Measurements from ENCODE around the gene TAMM41.

DNA sequence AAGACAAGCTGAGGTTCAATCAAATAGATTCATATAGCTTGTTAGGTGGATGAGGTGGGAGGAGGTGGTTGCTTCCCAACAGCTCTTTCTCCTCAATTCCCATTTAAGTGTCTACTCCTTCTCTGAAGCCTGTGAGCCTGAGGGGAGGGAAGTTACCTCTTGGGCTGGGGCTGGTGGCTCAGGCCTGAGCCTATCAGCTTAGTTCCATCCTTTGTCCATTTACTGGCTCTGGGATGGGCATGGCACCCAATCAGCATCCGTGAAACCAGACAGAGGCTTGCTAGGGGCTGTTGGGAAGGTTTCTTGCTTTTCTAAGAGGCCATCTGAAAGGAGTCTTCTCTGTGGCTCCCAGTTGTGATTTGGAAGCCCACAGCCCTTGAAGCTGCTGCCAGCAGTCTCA is 57.3 kb downstream of the TAMM41 start:
- TF ChIP-seq, protein P1, sequence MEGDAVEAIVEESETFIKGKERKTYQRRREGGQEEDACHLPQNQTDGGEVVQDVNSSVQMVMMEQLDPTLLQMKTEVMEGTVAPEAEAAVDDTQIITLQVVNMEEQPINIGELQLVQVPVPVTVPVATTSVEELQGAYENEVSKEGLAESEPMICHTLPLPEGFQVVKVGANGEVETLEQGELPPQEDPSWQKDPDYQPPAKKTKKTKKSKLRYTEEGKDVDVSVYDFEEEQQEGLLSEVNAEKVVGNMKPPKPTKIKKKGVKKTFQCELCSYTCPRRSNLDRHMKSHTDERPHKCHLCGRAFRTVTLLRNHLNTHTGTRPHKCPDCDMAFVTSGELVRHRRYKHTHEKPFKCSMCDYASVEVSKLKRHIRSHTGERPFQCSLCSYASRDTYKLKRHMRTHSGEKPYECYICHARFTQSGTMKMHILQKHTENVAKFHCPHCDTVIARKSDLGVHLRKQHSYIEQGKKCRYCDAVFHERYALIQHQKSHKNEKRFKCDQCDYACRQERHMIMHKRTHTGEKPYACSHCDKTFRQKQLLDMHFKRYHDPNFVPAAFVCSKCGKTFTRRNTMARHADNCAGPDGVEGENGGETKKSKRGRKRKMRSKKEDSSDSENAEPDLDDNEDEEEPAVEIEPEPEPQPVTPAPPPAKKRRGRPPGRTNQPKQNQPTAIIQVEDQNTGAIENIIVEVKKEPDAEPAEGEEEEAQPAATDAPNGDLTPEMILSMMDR (conservative IDR thresholded peaks at IDR 0.05 in 1 of 2, IDR thresholded peaks at IDR 0.05 in 1 of 2; ENCODE audit: low read depth in 1 of 2, low read length in 2 of 2) = no peak
- TF ChIP-seq EZH2 (IDR thresholded peaks at IDR 0.05; ENCODE audit: low read length, missing control alignments) = no peak
